ENCODE results near the gene HCCS. TPM values are rescaled to one million over a fixed set of nuclear protein-coding genes. Genes with fewer than 3 reads are reported as not detected.

The HCCS gene
- total RNA-seq, 4 donors from 2014 or later: 9.3 to 13.6 (median 10.5) TPM

DNA sequence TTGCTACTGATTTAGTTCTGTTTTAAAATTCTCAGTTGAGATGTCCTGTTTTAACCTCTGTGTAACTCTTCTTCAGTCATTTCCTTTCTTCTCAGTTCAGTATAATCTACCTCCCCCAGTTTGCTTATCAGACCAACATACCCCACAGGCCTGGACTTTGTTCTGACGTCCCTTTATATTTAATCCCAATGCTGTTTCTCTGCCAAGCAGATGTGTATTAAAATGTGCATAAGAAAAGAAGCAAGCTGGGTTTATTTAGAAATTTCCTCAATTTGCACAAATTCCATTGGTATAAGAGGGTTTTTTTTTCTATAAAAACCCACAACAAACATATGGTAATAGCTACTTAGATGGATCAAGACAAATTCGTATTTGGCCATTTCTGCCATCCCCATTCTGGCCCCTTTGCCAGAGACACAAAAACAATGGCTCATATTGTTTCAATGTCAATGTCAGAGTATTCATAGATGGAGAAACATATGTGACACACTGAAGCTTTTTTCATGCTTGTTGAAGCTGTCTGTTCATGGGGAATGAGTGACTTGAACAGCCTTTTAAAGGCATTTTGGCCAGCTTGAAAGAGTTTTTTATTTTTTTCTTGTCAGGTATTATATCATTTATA, 24.5 kb downstream of the HCCS start:
- DNase-seq (ENCODE audit: low spot score) (no peak), ATAC-seq (ENCODE audit: low FRiP score) (no peak)
- no peak for TF ChIP-seq CTCF (IDR thresholded peaks at IDR 0.05)

- DNase-seq (ENCODE audit: low spot score): no peak
- ATAC-seq (ENCODE audit: low FRiP score): peak; percentile 53
- no peak for TF ChIP-seq CTCF (IDR thresholded peaks at IDR 0.05)
Measured at GRCh38 chrX:11137543-11138139, 26.5 kb downstream of the HCCS start.

DNA sequence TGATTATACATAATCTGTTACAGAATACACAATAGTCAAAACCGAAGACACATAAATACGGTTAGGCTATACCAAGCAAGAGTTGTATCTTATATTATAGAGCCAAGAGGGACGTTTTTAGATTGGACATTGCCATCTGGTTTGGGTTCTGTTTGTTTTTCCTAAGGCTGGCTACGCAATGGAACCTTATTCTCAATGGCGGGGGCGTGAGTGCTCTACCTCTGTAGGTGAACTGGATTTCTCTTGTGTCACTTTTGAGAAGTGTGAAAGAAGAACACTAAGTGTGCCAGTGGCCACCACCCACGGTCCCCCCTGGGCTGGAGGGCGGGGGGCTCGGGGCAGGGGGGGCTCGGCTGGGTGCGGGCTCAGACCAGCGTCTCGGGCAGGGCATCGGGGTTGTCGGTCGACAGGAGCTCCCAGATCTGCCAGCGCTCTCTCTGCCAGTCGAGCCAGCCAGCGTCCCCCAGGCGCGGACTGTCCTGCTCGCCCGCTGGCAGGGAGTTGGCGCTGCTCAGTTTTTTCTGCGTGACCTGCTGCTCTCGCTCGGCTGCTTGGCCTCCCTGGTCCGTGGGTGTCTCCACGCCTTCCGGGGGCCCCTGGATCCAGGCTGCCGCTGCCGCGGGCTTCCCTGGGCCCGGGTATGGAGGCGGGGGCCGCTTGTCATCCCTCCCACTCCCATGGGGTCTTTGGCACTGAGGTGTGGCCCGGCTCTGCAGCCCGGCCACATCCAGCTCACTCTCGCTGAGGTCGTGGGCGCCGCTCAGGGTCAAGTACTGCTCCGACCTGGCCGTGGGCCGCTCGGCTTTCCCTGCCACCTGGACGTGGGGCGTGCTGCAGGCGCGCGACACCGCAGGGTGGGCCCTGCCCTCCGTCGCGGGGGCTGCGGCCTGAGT, 27.6 kb downstream of the HCCS start:
- no peak for DNase-seq (ENCODE audit: low spot score)
- ATAC-seq (ENCODE audit: low FRiP score): no peak
- TF ChIP-seq CTCF (IDR thresholded peaks at IDR 0.05): no peak

DNA sequence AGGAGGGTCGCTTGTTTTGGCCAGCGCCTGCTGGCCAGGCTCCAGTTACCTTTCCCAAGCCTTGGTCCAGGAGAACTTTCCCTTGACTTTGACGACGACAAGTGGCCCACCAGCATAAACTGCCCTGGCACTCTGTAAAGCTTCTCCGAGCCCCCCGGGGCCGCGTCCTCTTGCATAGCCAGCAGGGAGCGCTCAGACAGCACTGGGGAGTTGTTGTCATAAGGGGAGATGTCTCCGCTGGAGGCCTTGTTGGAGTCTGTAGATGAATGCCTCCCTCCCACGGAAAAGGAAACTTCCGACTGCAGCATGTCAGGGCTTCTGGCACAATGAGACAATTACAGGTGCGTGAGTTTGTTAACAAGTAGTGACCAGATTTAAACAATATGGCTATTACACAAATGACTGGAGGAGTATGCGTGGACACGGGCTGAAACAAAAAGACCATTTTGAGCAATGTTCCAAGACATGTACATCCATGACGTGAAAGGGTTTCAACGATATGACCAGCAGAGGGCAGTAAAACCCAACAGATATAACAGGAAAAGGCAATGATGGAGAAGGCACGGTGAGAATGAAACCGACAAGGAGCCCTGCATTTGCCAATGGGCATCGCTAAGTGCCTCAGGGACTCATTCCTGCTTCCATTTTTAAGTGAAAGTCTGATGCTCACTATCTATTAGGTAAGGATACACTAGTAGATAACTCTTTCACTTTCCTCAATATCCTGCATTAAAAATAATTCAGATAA, 33.0 kb downstream of the HCCS start:
- peak; percentile 31 for DNase-seq (ENCODE audit: low spot score)
- ATAC-seq (ENCODE audit: low FRiP score): peak; percentile 55
- no peak for TF ChIP-seq CTCF (IDR thresholded peaks at IDR 0.05)

DNA sequence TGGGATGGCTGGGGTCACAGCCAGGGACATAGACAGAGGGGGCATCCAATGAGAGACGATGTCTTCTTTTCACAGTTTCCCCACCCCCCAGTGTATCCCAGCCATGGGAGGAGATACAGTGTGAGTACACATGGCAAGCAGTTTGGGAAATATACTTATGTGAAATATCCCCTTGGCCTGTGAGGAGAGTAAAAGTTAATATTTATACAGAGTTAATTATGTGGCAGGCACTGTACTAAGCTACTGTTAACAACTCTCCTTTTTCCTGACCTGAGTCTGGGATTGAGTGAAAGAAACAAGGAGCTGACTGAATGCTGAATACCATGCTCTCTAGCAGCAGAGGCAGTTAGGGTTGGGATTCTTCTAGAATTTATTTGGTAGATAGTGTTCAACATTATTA, 35.3 kb downstream of the HCCS start:
- ATAC-seq (ENCODE audit: low FRiP score) (no peak), DNase-seq (ENCODE audit: low spot score) (no peak)
- no peak for TF ChIP-seq CTCF (IDR thresholded peaks at IDR 0.05)

DNA sequence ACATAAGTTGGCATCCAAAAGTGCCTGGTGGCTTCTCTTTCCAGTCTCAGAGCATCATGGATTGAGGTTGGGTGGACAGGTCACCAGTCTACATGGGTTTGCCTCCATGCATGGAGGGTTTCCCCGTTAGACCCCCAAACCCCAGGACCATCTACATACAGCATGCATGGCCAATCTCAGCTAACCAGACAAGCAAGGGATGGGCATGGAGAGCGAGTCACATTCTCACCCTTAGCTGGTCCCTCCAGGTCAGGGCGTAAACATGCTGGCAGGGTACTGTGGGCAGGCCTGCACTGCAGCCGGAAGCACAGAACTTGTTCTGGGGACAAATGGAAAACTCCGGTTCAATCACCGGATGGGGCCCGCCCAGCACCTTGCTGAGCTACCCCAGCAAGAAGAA, 37.3 kb downstream of the HCCS start:
- no peak for TF ChIP-seq CTCF (IDR thresholded peaks at IDR 0.05)
- ATAC-seq (ENCODE audit: low FRiP score): no peak
- no peak for DNase-seq (ENCODE audit: low spot score)

All from omental fat pad (tissue), 4 donors.